GM13976 (cell line): Measurements from ENCODE around the gene HDAC10.

Experiments used
- DNase-seq: peaks from one replicate; pipeline ENCODE4 v3.0.0; 2012; ENCODE audit warnings: low spot score
- CTCF ChIP-seq: IDR thresholded peaks from 2 replicates; pipeline ENCODE4 v1.5.1; 2012; ENCODE audit warnings: borderline replicate concordance, mild to moderate bottlenecking; ENCODE audit not compliant: insufficient read depth; ENCODE audit errors: extremely low read depth, missing control alignments, control extremely low read depth
- in situ Hi-C: fragments of 300-500 bp; cut with MboI; formaldehyde crosslinking; loops from one replicate; pipeline ENCODE4 v1.12.0; 2022; ENCODE audit warnings: low sequenced_read_pairs, mixed read lengths, inconsistent platforms; ENCODE audit not compliant: unreplicated experiment

Gene HDAC10

DNA sequence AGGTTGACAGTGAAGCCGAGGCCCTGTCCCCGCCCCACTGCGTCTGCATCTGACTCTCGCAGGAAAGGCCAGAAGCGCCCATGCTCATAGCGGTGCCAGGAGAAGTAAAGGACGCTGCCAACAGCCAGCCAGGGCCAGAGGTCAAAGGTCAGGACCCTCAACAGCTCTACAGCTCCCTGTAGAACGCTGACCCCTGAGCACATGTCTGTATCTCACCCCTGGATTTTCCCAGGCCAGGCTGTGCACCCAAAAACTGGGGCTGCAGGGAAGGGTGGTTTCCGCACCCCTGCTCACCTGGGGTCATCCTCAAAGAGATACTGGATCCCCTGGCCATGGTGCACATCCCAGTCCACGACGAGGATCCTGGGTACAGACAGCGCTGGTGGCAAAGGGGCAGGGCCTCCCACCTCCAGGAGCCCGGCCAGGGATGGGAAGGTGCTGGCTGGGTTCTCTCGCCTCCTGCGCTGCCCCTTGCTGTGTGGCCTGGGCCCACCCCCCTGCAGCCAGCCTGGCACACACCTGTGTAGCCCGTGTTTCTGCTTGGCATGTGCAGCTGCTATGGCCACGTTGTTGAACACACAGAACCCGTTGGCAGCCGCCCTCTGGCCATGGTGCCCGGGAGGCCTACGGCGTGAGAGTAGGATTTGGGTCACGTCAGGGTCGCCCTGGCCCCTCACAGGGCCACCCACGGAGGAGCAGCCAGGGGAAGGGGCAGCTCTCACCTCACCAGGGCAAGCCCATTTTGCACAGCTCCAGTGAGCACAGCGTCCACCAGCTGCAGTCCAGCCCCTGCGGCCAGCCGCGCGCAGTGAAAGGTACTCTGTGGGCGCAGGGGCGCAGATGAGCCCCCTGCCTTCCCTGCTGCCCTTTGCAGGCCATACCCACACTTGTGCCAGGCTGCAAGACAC, 1.5 kb downstream of the HDAC10 start:
- DNase-seq = no peak
- in situ Hi-C loops = no loop called here
- TF ChIP-seq CTCF = no peak

GRCh38 chr22:50248196-50249081, 2.6 kb downstream of the HDAC10 start:
- in situ Hi-C loops = no loop called here
- DNase-seq = no peak
- no peak for TF ChIP-seq CTCF

DNA sequence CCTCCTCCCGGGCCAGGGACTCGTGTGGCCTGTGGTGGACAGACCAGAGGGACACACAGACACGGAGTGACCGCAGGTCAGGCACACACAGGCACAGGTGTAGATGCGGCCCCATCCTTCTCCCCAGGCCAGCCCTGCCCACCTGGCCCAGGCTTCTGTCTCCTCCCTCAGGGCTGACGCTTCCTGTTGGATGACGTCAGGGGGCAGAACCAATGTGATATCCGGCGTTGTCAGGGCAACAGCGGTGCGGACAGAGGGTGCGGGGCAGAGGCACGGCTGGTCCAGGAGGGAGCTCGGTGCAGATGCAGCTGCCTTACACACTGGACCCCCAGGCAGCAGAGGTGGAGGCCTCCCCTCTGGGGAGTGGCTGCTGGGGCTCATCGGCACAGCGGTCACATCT, 3.3 kb downstream of the HDAC10 start:
- TF ChIP-seq CTCF = no peak
- in situ Hi-C loops = no loop called here
- peak; percentile 64 for DNase-seq

GRCh38 chr22:50246242-50247175, 4.6 kb downstream of the HDAC10 start:
- no peak for DNase-seq
- in situ Hi-C loops = no loop called here
- no peak for TF ChIP-seq CTCF

DNA sequence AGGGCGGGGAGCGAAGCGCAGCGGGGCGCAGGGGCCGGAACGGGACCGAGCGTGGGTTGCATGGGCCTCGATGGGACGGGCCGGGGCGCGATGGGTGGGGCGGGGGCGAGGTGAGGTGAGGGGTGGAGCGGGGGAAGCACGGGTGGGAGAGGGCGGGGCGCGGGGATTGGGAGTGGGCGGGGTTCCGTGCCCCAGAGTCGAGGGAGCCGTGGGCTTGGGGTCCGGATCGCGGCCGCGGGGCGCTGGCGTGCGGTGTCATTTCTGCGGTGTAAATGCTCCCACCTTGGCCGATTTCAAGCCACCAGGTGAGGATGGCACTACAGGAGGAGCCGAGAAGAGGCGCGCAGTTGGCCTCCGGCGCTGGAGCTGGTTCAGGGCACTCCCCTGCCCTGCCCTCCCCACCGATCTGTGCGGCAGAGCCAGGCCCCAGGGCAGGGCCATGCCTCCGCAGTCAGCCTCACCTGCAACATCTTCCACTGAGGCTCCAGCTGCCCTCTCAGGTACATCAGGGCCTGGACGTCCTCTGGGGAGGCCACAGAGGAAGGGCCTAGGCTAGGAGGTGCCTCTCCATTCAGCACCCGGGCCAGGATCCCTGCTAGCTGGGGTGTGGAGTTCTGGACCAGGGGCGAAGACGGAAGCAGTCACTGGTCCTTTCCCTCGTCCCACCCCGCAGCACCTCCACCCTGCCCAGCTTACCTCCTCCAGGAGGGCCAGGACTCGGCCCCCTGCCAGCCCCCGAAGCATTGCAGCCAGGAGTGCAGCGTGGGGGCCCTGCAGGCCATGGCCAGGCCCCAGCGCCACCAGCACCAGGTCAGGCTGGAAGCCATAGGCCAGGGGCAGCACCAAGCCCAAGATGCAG, 5.6 kb downstream of the HDAC10 start:
- in situ Hi-C loops = no loop called here
- no peak for DNase-seq

More for the DNA sequence above, 5.6 kb downstream of the HDAC10 start:
- TF ChIP-seq CTCF = no peak
